ENCODE measurements around the gene IVD. TPM values are rescaled to one million over a fixed set of nuclear protein-coding genes. Genes with fewer than 3 reads are reported as not detected.

IVD gene
- total RNA-seq (2021; fragmentation: NEBNext Ultra II Directional; extraction: Animal tissue kit (Norgen Biotek cat#: 25700)), result 78.8 and 80.0 TPM in 2 replicates
- polyA plus RNA-seq (2011; rRNA removed), result 55.2 and 63.7 TPM in 2 replicates
- polyA plus RNA-seq (2011; cell fraction: cytosol; rRNA removed), result 74.1 TPM
- 77.2 TPM for polyA plus RNA-seq (2011; cell fraction: nucleus; rRNA removed)
- 51.3 to 57.3 TPM (median 56.8 TPM) in 4 replicates for polyA plus RNA-seq (2012, experiment 1 of 2)
- polyA plus RNA-seq (2012, experiment 2 of 2), result 38.4 TPM
- polyA plus RNA-seq (2013, experiment 1 of 2), result 29.4 TPM
- polyA plus RNA-seq (2013, experiment 2 of 2), result 28.3 TPM
- polyA minus RNA-seq (2011; rRNA and poly(A)+ RNA removed), result 77.8 and 87.4 TPM in 2 replicates
- polyA minus RNA-seq (2011; cell fraction: cytosol; rRNA and poly(A)+ RNA removed), result 47.9 TPM
- polyA minus RNA-seq (2011; cell fraction: nucleus; rRNA and poly(A)+ RNA removed), result 52.2 TPM
- long read RNA-seq, experiment 1, transcript IVD-206 (12 exons, 1,809 nt), result major isoform, 7 of 32 reads
- long read RNA-seq, experiment 1, partial matches to known transcripts, result 4 of 32 reads
- long read RNA-seq, experiment 1, other reads (novel, unspliced or antisense), result 21 of 32 reads
- long read RNA-seq, experiment 2, transcript IVD-206 (12 exons, 1,809 nt), result major isoform, 31 of 50 reads
- long read RNA-seq, experiment 2, partial matches to known transcripts, result 0 of 50 reads
- long read RNA-seq, experiment 2, other reads (novel, unspliced or antisense), result 19 of 50 reads

GRCh38 chr15:40405501-40406381 lies at the start of gene IVD:
IVD (plus strand) TSS chr15:40405795; CDS start chr15:40405828, 33 bp downstream.
- H3K23ac ChIP-seq (ENCODE audit: insufficient read length), result no peak within 1 kb of the TSS
- H3K23me2 ChIP-seq (ENCODE audit: low read depth, low read length), result no peaks in the 10 kb centered on the region; the same call in 1 of the 2 replicates
- peak within 1 kb of the TSS; percentile 98 for H3K18ac ChIP-seq (ENCODE audit: extremely low read depth, low read length)
- peaks cover 12 to 28% (median 23%) of the 10 kb centered on the region in 4 experiments for H3K36me3 ChIP-seq (ENCODE audit: control insufficient read depth in 2 of 4, insufficient read depth in 4 of 4, low read length in 3 of 4)
- H3K4ac ChIP-seq (replicated peaks; ENCODE audit: insufficient read length, low read depth, low read length), result peak within 1 kb of the TSS; percentile 11
- peak within 1 kb of the TSS; percentile 71 for H3K56ac ChIP-seq (replicated peaks; ENCODE audit: insufficient read length, low read depth, low read length)
- H3K79me1 ChIP-seq (ENCODE audit: low read depth, low read length), result peaks cover 4% of the 10 kb centered on the region; the same call in 1 of the 2 replicates
- peak within 1 kb of the TSS; percentile 93 for H2BK5ac ChIP-seq (ENCODE audit: low read depth, low read length)
- H2BK12ac ChIP-seq (ENCODE audit: low read depth, low read length), result no peak within 1 kb of the TSS
- H3K9ac ChIP-seq (replicated peaks in 1 of 4; ENCODE audit: extremely low read depth in 1 of 4, low read depth in 3 of 4, low read length in 3 of 4), result peak within 1 kb of the TSS; percentile 55 to 74 (median 64)
- FAIRE-seq, result peak; percentile 83
- H2BK120ac ChIP-seq (replicated peaks; ENCODE audit: low read depth, low read length), result no peak within 1 kb of the TSS
- 4% methylated on average over 52 of the region's 54 CpGs; no CpG with 5 or more reads in 1 of the 2 experiments for WGBS, 2 experiments (ENCODE audit: extremely low coverage in 1 of 2, insufficient coverage in 1 of 2, insufficient read length in 1 of 2, insufficient replicate concordance in 2 of 2, low coverage in 1 of 2, low lambda C conversion rate in 2 of 2, missing lambda C conversion rate in 1 of 2)
- peak within 1 kb of the TSS; percentile 72; the same call in 1 of the 2 replicates for H3K27ac ChIP-seq (ENCODE audit: low read depth, low read length)
- H3K4me2 ChIP-seq (ENCODE audit: insufficient read depth in 1 of 2, low read depth in 2 of 2, low read length in 2 of 2), result peak within 1 kb of the TSS; percentile 74 to 83
- peaks cover 0 to 2% of the 10 kb centered on the region in 2 experiments for H4K20me1 ChIP-seq (replicated peaks in 1 of 2; ENCODE audit: control insufficient read depth in 1 of 2, insufficient read depth in 2 of 2, low read length in 2 of 2)
- H3K4me1 ChIP-seq (replicated peaks in 1 of 4; ENCODE audit: control insufficient read depth in 3 of 4, insufficient read depth in 4 of 4, low read length in 3 of 4), result peaks cover 0 to 4% (median 1%) of the 10 kb centered on the region in 4 experiments; a peak in 3 of 7 replicates
- peak within 1 kb of the TSS; percentile 67 to 82 (median 74) for H3K4me3 ChIP-seq (ENCODE audit: extremely low read depth in 1 of 4, insufficient read depth in 2 of 4, low read depth in 3 of 4, low read length in 4 of 4)
- peak within 1 kb of the TSS; percentile 68 for H4K5ac ChIP-seq (ENCODE audit: insufficient read length, low read depth, low read length)
- no peak within 1 kb of the TSS for H2AK5ac ChIP-seq (ENCODE audit: low read depth, low read length)
- no peaks in the 10 kb centered on the region for H3K9me3 ChIP-seq (ENCODE audit: insufficient read depth in 2 of 2, low read depth in 1 of 2, low read length in 1 of 2)
- H3K14ac ChIP-seq (ENCODE audit: insufficient read length), result no peak within 1 kb of the TSS
- no peak within 1 kb of the TSS for H2BK20ac ChIP-seq (ENCODE audit: low read length)
- DNase-seq (ENCODE audit: low read depth in 1 of 2, low spot score in 2 of 2), result peak; percentile 78 to 92
- no peaks in the 10 kb centered on the region for H3K27me3 ChIP-seq (replicated peaks in 1 of 4; ENCODE audit: control insufficient read depth in 3 of 4, extremely low read depth in 1 of 4, insufficient read depth in 3 of 4, low read length in 3 of 4)
- H4K91ac ChIP-seq (replicated peaks; ENCODE audit: insufficient read length, low read length), result peak within 1 kb of the TSS; percentile 8
- ChIA-PET CTCF (ENCODE audit: partially characterized antibody) (interaction anchor here (0.6 to 5.6 kb wide), 16 partner anchors 12 to 131 kb away, joined by 3 to 34 read pairs (median 4); partner anchors contain the start of gene INAFM2), POLR2A (ENCODE audit: partially characterized antibody) (interaction anchor here (0.6 to 6.8 kb wide), 14 partner anchors 9 to 175 kb away, joined by 3 to 77 read pairs (median 6); partner anchors contain the start of genes BAHD1, CCDC32 and KNSTRN)
- H2BK15ac ChIP-seq (ENCODE audit: low read length), result no peak within 1 kb of the TSS
- peak within 1 kb of the TSS; percentile 93; the same call in 1 of the 2 replicates for H4K8ac ChIP-seq (ENCODE audit: extremely low read depth, insufficient read depth, low read length)
- peak within 1 kb of the TSS; percentile 97 for H2AFZ ChIP-seq (ENCODE audit: low read length)
- H3K79me2 ChIP-seq (ENCODE audit: control insufficient read depth in 1 of 2, insufficient read depth in 2 of 2, low read length in 2 of 2), result peaks cover 0 to 22% of the 10 kb centered on the region in 2 experiments; a peak in 3 of 4 replicates
- TF ChIP-seq SP2 (IDR thresholded peaks at IDR 0.05; ENCODE audit: low read length) (peak; percentile 64; the same call in 1 of the 2 replicates), SAP30 (IDR thresholded peaks at IDR 0.05; ENCODE audit: insufficient read depth, insufficient replicate concordance, low read length) (no peak), SIX5 (IDR thresholded peaks at IDR 0.05; ENCODE audit: low read depth, low read length) (no peak), ASH2L (IDR thresholded peaks at IDR 0.05; ENCODE audit: low read length) (peak; percentile 81), E2F6 (IDR thresholded peaks at IDR 0.05) (no peak; the same call in 1 of the 2 replicates), CHD2 (IDR thresholded peaks at IDR 0.05; ENCODE audit: low read length) (peak; percentile 89), PHF8 (conservative IDR thresholded peaks at IDR 0.05; ENCODE audit: low read depth, low read length) (peak; percentile 91)
